ENCODE measurements around the gene PHF21A. TPM values are rescaled to one million over a fixed set of nuclear protein-coding genes. Genes with fewer than 3 reads are reported as not detected.

PHF21A gene
- total and polyA plus RNA-seq, 10 of the 15 experiments (the other 5 are each of a cell fraction or from before 2014, with no cell fraction given): 2.6 to 37.2 (median 16.0) TPM

DNA sequence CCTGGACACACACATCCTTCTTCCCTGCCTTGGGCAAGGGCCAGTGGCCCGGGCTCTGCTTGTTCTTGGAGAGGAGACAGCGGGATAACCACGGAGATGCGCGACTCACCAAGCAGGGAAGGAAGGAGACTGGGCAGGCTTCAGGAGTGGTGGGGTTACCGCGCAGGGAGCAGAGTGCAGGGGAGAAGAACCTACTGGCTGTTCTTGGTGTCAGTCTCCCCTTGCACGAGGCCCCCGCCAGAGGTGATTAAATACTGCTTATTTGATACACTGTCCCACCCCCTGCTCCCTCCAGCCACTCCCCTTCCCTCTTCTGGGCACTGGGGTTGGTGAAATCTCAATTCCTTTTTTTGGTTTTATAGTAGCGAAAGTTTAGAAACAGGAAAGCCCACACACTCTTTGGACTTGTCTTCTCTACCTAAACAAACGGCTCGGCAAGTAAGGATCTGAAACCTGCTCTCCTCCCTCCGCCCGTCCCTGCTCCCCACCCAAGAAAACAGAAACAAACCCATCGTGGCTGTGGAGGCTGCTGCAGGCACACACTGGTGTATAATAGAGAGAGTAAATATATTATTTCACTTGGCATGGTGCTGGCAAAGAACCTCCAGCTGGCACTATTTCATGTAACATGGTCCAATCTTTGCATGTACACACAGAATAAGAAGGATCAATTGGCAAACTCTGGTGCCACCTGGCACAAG lies 188.0 kb downstream of the PHF21A start (continued):
- no peak for TF ChIP-seq EGR1 (IDR thresholded peaks at IDR 0.05; ENCODE audit: borderline replicate concordance in 1 of 2, low read depth in 2 of 2, low read length in 2 of 2)
- TF ChIP-seq WRNIP1 (IDR thresholded peaks at IDR 0.05; ENCODE audit: borderline replicate concordance, low read depth, low read length): no peak
- no peak for TF ChIP-seq RAD51 (IDR thresholded peaks at IDR 0.05)
- TF ChIP-seq MYB (IDR thresholded peaks at IDR 0.05; ENCODE audit: borderline replicate concordance, low read depth, low read length): no peak
- no peak for TF ChIP-seq ZNF24 (IDR thresholded peaks at IDR 0.05)
- 0 out of 2 replicates have a peak, but pooled peaks have one; percentile 13 for TF ChIP-seq HDGF (IDR thresholded peaks at IDR 0.05)
- no peak for TF ChIP-seq NFYA (IDR thresholded peaks at IDR 0.05; ENCODE audit: borderline replicate concordance, low read depth, low read length)
- TF ChIP-seq MAX (IDR thresholded peaks at IDR 0.05; ENCODE audit: low read depth, low read length): no peak
- no peak for TF ChIP-seq ZBTB4 (CRISPR knock-in tag; IDR thresholded peaks at IDR 0.05)
- TF ChIP-seq, protein P1, sequence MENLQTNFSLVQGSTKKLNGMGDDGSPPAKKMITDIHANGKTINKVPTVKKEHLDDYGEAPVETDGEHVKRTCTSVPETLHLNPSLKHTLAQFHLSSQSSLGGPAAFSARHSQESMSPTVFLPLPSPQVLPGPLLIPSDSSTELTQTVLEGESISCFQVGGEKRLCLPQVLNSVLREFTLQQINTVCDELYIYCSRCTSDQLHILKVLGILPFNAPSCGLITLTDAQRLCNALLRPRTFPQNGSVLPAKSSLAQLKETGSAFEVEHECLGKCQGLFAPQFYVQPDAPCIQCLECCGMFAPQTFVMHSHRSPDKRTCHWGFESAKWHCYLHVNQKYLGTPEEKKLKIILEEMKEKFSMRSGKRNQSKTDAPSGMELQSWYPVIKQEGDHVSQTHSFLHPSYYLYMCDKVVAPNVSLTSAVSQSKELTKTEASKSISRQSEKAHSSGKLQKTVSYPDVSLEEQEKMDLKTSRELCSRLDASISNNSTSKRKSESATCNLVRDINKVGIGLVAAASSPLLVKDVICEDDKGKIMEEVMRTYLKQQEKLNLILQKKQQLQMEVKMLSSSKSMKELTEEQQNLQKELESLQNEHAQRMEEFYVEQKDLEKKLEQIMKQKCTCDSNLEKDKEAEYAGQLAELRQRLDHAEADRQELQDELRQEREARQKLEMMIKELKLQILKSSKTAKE (IDR thresholded peaks at IDR 0.05; ENCODE audit: low read depth, poor library complexity, severe bottlenecking): no peak
- TF ChIP-seq CBX5 (IDR thresholded peaks at IDR 0.05; ENCODE audit: low read depth): no peak
- no peak for TF ChIP-seq TAF1 (IDR thresholded peaks at IDR 0.05; ENCODE audit: borderline replicate concordance, low read depth, low read length)
- no peak for TF ChIP-seq CHD1 (IDR thresholded peaks at IDR 0.05; ENCODE audit: low read depth, low read length)
- TF ChIP-seq LARP7 (IDR thresholded peaks at IDR 0.05): no peak
- no peak for TF ChIP-seq ESRRA (IDR thresholded peaks at IDR 0.05; ENCODE audit: low read length)
- no peak for TF ChIP-seq ZZZ3 (IDR thresholded peaks at IDR 0.05; ENCODE audit: control insufficient read depth, insufficient read length, low read depth)
- TF ChIP-seq KDM1A (IDR thresholded peaks at IDR 0.05; ENCODE audit: borderline replicate concordance): no peak
- no peak for TF ChIP-seq ZNF217 (IDR thresholded peaks at IDR 0.05)
- no peak for TF ChIP-seq ATF3 (IDR thresholded peaks at IDR 0.05; ENCODE audit: borderline replicate concordance, extremely low read depth, low read depth, low read length)
- no peak for TF ChIP-seq ETV6 (conservative IDR thresholded peaks at IDR 0.05 in 1 of 2, IDR thresholded peaks at IDR 0.05 in 1 of 2; ENCODE audit: borderline replicate concordance in 1 of 2, low read depth in 1 of 2)
- no peak for TF ChIP-seq ZBED1 (IDR thresholded peaks at IDR 0.05; ENCODE audit: borderline replicate concordance)
- TF ChIP-seq, protein P2, sequence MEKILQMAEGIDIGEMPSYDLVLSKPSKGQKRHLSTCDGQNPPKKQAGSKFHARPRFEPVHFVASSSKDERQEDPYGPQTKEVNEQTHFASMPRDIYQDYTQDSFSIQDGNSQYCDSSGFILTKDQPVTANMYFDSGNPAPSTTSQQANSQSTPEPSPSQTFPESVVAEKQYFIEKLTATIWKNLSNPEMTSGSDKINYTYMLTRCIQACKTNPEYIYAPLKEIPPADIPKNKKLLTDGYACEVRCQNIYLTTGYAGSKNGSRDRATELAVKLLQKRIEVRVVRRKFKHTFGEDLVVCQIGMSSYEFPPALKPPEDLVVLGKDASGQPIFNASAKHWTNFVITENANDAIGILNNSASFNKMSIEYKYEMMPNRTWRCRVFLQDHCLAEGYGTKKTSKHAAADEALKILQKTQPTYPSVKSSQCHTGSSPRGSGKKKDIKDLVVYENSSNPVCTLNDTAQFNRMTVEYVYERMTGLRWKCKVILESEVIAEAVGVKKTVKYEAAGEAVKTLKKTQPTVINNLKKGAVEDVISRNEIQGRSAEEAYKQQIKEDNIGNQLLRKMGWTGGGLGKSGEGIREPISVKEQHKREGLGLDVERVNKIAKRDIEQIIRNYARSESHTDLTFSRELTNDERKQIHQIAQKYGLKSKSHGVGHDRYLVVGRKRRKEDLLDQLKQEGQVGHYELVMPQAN (conservative IDR thresholded peaks at IDR 0.05): no peak

Measured in GM12878 (cell line).